HUES48 (cell line): ENCODE measurements around the gene MON2.
"Not testable (repeated sequence)": the region's sequence is repeated elsewhere in the genome, so short reads cannot be mapped to it uniquely, and the experiment has no call there.

Experiments
- H3K27ac ChIP-seq: one replicate; pipeline ENCODE4 v1.7.0; 2013; ENCODE audit warnings: low read depth, low read length, inconsistent platforms
- H3K27me3 ChIP-seq: 2 replicates; pipeline ENCODE4 v1.6.1; 2013; ENCODE audit warnings: mild to moderate bottlenecking, low read length; ENCODE audit not compliant: control insufficient read depth, insufficient read depth
- H3K36me3 ChIP-seq: 2 replicates; pipeline ENCODE4 v1.6.1; 2013; ENCODE audit warnings: low read length; ENCODE audit not compliant: control insufficient read depth, insufficient read depth
- H3K4me1 ChIP-seq: 2 replicates; pipeline ENCODE4 v1.6.1; 2013; ENCODE audit warnings: mild to moderate bottlenecking, low read length; ENCODE audit not compliant: control insufficient read depth, insufficient read depth
- H3K4me3 ChIP-seq: 2 replicates; pipeline ENCODE4 v1.5.1; 2013; ENCODE audit warnings: mild to moderate bottlenecking, low read depth, low read length
- H3K9ac ChIP-seq: 2 replicates; pipeline ENCODE4 v1.6.1; 2013; ENCODE audit warnings: mild to moderate bottlenecking, low read depth, low read length, moderate library complexity
- H3K9me3 ChIP-seq: 2 replicates; pipeline ENCODE4 v1.6.1; 2013; ENCODE audit warnings: low read length; ENCODE audit not compliant: control insufficient read depth, insufficient read depth

The MON2 gene

GRCh38 chr12:62543324-62543723 lies 76.7 kb downstream of the MON2 start:
- peaks cover 30% of the 10 kb centered on the region for H3K36me3 ChIP-seq
- H3K9me3 ChIP-seq = no peaks in the 10 kb centered on the region
- H3K27me3 ChIP-seq = no peaks in the 10 kb centered on the region
- no peaks in the 10 kb centered on the region for H3K4me1 ChIP-seq
- no peak overlapping the region for H3K9ac ChIP-seq
- H3K4me3 ChIP-seq = no peak overlapping the region
- no peak overlapping the region for H3K27ac ChIP-seq

GRCh38 chr12:62543741-62544140 lies 77.1 kb downstream of the MON2 start:
- H3K9me3 ChIP-seq = no peaks in the 10 kb centered on the region
- H3K9ac ChIP-seq = no peak overlapping the region
- no peak overlapping the region for H3K4me3 ChIP-seq
- H3K36me3 ChIP-seq = peaks cover 28% of the 10 kb centered on the region
- H3K27ac ChIP-seq = no peak overlapping the region
- no peaks in the 10 kb centered on the region for H3K27me3 ChIP-seq
- H3K4me1 ChIP-seq = no peaks in the 10 kb centered on the region

DNA sequence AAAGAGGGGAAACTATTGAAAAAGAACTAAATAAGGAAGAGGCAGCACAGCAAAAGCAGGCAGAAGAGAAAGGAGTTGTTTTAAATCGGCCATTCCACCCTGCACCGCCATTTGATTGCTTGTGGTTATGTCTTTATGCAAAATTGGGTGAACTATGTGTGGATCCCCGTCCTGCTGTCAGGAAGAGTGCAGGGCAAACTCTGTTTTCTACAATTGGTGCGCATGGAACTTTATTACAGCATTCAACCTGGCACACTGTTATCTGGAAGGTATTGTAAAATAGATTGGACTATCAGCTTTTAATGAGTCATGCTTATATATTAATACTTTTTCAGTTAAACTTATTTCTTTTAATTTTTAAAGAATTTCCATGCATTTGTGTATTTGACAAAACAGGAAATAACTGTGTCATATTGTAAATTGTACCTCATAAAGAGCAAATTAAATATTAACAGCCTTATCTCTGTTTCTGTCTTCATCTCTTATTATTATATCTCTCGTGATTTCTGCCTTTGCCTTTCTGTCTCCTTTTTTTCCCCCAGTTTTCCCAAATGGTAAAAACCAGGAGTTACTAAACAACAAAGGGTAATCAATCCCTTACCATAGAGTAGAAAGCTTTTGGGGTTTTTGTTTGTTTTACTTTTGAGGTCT lies 86.4 kb downstream of the MON2 start:
- no peak overlapping the region for H3K9ac ChIP-seq
- no peak overlapping the region for H3K27ac ChIP-seq
- no peaks in the 10 kb centered on the region for H3K9me3 ChIP-seq
- H3K4me3 ChIP-seq = no peak overlapping the region
- no peaks in the 10 kb centered on the region for H3K27me3 ChIP-seq
- H3K4me1 ChIP-seq = no peaks in the 10 kb centered on the region
- H3K36me3 ChIP-seq = peaks cover 22% of the 10 kb centered on the region

GRCh38 chr12:62559366-62559765 lies 92.7 kb downstream of the MON2 start:
- H3K36me3 ChIP-seq = peaks cover 33% of the 10 kb centered on the region
- H3K27me3 ChIP-seq = not testable (repeated sequence)

DNA sequence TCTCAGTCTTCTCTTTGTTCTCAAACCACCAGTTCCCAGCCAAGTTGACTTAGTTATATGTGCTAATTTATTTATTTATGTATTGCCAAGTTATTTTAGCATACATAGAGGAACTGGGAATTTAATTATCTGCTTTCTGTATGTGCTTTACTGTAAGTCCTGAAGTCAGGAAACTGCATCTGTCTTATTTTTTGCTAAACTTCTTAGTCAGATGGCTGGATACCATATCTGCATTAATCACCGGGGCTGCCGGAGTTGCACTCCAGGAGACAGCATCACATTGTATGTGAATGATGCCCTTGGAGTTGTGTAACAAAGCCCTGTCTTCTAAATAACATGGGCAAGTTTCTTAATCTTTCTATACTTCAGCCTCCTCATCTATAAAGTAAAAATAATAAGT lies 96.2 kb downstream of the MON2 start:
- H3K27ac ChIP-seq = no peak overlapping the region
- no peaks in the 10 kb centered on the region for H3K4me1 ChIP-seq
- no peaks in the 10 kb centered on the region for H3K27me3 ChIP-seq
- H3K9ac ChIP-seq = no peak overlapping the region
- peaks cover 40% of the 10 kb centered on the region for H3K36me3 ChIP-seq
- H3K4me3 ChIP-seq = no peak overlapping the region
- no peaks in the 10 kb centered on the region for H3K9me3 ChIP-seq

More at GRCh38 chr12:62559366-62559765, 92.7 kb downstream of the MON2 start:
- H3K27ac ChIP-seq, H3K9ac ChIP-seq, H3K4me3 ChIP-seq, H3K9me3 ChIP-seq, H3K4me1 ChIP-seq: not testable (repeated sequence)

GRCh38 chr12:62575036-62575435 lies 108.4 kb downstream of the MON2 start:
- no peaks in the 10 kb centered on the region for H3K27me3 ChIP-seq
- H3K27ac ChIP-seq = no peak overlapping the region
- H3K4me3 ChIP-seq = no peak overlapping the region
- H3K4me1 ChIP-seq = no peaks in the 10 kb centered on the region
- H3K9ac ChIP-seq = no peak overlapping the region
- H3K36me3 ChIP-seq = peaks cover 10% of the 10 kb centered on the region; the same call in 1 of the 2 replicates
- no peaks in the 10 kb centered on the region for H3K9me3 ChIP-seq

- peaks cover 4% of the 10 kb centered on the region; the same call in 1 of the 2 replicates for H3K36me3 ChIP-seq
- H3K9me3 ChIP-seq = no peaks in the 10 kb centered on the region
- no peak overlapping the region for H3K9ac ChIP-seq
- H3K4me3 ChIP-seq = no peak overlapping the region
- H3K27me3 ChIP-seq = no peaks in the 10 kb centered on the region
- H3K4me1 ChIP-seq = no peaks in the 10 kb centered on the region
- no peak overlapping the region for H3K27ac ChIP-seq
Observed at GRCh38 chr12:62576503-62576902, 109.9 kb downstream of the MON2 start.

- Histone ChIP-seq H3K4me3 (no peak overlapping the region), H3K27ac (no peak overlapping the region), H3K4me1 (no peaks in the 10 kb centered on the region), H3K36me3 (no peaks in the 10 kb centered on the region), H3K9ac (no peak overlapping the region), H3K9me3 (no peaks in the 10 kb centered on the region), H3K27me3 (no peaks in the 10 kb centered on the region)
Observed at GRCh38 chr12:62578726-62579125, 112.1 kb downstream of the MON2 start.

DNA sequence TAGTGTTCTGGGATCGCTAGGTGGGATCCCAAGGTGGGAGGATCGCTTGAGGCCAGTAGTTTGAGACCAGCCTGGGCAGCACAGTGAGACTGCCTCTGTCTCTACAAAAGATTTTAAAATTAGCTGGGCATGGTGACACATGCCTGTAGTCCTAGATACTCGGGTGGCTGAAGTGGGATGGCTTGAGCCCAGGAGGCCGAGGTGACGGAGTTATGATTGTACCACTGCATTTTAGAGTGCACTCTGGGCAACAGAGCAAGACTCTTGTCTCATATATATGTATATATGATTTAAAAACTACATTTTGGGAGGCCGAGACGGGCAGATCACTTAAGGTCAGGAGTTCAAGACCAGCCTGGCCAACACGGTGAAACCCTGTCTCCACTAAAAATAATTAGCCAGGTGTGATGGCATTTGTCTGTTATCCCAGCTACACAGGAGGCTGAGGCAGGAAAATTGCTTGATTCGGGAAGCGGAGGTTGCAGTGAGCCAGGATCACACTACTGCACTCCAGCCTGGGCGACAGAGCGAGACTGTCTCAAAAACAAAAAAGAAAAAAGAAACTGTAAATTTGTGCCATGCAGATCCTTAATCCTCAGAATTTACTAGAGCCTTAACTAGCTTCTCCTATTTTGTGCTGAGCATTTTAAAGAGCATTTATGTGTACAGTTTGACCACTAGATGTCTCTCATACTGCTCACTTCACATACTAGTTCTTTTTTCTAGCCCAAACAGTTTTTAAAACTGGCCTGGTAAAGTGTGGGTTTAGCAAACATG lies 114.8 kb downstream of the MON2 start:
- no peaks in the 10 kb centered on the region for H3K9me3 ChIP-seq
- H3K27me3 ChIP-seq = no peaks in the 10 kb centered on the region
- H3K4me1 ChIP-seq = no peaks in the 10 kb centered on the region
- no peak overlapping the region for H3K4me3 ChIP-seq
- peaks cover 4% of the 10 kb centered on the region; the same call in 1 of the 2 replicates for H3K36me3 ChIP-seq
- no peak overlapping the region for H3K27ac ChIP-seq
- H3K9ac ChIP-seq = no peak overlapping the region

GRCh38 chr12:62582065-62582366 lies 115.4 kb downstream of the MON2 start:
- no peaks in the 10 kb centered on the region for H3K27me3 ChIP-seq
- H3K4me3 ChIP-seq = no peak overlapping the region
- no peak overlapping the region for H3K27ac ChIP-seq
- H3K36me3 ChIP-seq = peaks cover 4% of the 10 kb centered on the region; the same call in 1 of the 2 replicates
- H3K4me1 ChIP-seq = 0 out of 2 replicates have a peak, but pooled peaks cover 3% of the 10 kb centered on the region
- no peaks in the 10 kb centered on the region for H3K9me3 ChIP-seq
- no peak overlapping the region for H3K9ac ChIP-seq

- H3K27me3 ChIP-seq = no peaks in the 10 kb centered on the region
- peaks cover 10% of the 10 kb centered on the region; the same call in 1 of the 2 replicates for H3K4me1 ChIP-seq
- no peaks in the 10 kb centered on the region for H3K9me3 ChIP-seq
- H3K9ac ChIP-seq = no peak overlapping the region
- H3K36me3 ChIP-seq = peaks cover 4% of the 10 kb centered on the region; the same call in 1 of the 2 replicates
- H3K4me3 ChIP-seq = no peak overlapping the region
- H3K27ac ChIP-seq = no peak overlapping the region
Observed at GRCh38 chr12:62584619-62585018, 118.0 kb downstream of the MON2 start.
